ENCODE data around the gene TUBGCP6. TPM values are rescaled to one million over a fixed set of nuclear protein-coding genes. Genes with fewer than 3 reads are reported as not detected.
A peak's percentile ranks its signal among the peaks of the same experiment; 100 is the strongest.

The TUBGCP6 gene
- total and polyA plus RNA-seq, 8 donors: 37.8 to 112 (median 50.2) TPM

DNA sequence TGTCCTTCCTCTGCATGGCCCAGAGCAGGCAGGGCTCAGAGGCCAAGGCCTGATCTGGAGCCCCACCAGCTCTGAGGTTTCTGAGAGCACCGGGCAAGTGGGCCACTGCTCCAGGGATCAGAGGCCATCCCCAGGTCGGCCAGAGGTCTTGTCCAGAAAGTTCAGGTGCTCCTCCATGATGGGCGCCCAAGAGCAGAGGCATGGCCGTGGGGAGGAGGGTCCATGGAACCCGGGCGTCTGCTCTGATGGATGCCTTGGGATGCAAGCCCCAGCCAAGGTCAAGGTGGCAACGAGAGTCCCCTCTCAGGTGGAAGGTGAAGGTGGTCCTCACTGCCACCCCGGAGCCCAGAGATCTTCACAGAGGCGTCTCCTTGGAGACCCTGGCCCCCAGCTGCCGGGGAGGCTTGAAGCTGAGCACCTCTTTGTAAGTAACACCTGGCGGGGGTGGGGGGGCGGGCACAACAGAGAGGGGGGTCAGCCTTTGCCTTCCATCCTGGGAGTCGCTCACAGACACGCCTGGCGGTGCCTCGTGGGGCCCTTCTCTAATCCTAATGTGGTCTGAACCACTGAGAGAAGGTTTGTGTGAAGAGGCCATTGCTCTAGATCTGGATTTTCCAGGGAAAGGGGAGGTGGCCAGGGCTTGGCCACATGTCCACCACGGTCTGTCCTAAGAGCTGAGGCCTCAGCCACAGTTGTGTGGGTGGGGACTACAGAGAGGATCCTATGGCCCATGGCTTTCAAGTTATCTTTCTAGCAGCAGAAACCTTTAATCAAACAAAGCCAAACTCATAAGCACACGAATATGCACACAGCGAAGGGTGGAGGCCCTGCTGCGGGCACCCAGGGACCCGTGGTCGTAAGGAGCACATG lies 8.5 kb upstream of the TUBGCP6 start:
- Histone ChIP-seq H3K27ac (no peak overlapping the region), H3K9me3 (no peaks in the 10 kb centered on the region), H3K4me1 (peaks cover 25 to 57% (median 54%) of the 10 kb centered on the region in 4 donors), H3K36me3 (peaks cover 0 to 12% (median 4%) of the 10 kb centered on the region in 4 donors), H3K27me3 (peaks cover 0 to 9% (median 0%) of the 10 kb centered on the region in 3 donors), H3K4me3 (no peak overlapping the region)
- intact Hi-C loops (cut with DNase I; ENCODE audit: low total_unique reads): loop anchor here (10.0 kb wide), 1 partner anchor 252 kb away; the partner anchor contains the start of genes LMF2 and NCAPH2
- DNase-seq: no peak
- WGBS, 5 donors: 74 to 79% (median 79%) methylated on average over 19 to 22 of the region's 22 CpGs
- TF ChIP-seq POLR2AphosphoS5 (IDR thresholded peaks at IDR 0.05) (no peak), EP300 (IDR thresholded peaks at IDR 0.05) (no peak), POLR2A (IDR thresholded peaks at IDR 0.05) (no peak)
- TF ChIP-seq, protein P1, sequence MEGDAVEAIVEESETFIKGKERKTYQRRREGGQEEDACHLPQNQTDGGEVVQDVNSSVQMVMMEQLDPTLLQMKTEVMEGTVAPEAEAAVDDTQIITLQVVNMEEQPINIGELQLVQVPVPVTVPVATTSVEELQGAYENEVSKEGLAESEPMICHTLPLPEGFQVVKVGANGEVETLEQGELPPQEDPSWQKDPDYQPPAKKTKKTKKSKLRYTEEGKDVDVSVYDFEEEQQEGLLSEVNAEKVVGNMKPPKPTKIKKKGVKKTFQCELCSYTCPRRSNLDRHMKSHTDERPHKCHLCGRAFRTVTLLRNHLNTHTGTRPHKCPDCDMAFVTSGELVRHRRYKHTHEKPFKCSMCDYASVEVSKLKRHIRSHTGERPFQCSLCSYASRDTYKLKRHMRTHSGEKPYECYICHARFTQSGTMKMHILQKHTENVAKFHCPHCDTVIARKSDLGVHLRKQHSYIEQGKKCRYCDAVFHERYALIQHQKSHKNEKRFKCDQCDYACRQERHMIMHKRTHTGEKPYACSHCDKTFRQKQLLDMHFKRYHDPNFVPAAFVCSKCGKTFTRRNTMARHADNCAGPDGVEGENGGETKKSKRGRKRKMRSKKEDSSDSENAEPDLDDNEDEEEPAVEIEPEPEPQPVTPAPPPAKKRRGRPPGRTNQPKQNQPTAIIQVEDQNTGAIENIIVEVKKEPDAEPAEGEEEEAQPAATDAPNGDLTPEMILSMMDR (IDR thresholded peaks at IDR 0.05): no peak

DNA sequence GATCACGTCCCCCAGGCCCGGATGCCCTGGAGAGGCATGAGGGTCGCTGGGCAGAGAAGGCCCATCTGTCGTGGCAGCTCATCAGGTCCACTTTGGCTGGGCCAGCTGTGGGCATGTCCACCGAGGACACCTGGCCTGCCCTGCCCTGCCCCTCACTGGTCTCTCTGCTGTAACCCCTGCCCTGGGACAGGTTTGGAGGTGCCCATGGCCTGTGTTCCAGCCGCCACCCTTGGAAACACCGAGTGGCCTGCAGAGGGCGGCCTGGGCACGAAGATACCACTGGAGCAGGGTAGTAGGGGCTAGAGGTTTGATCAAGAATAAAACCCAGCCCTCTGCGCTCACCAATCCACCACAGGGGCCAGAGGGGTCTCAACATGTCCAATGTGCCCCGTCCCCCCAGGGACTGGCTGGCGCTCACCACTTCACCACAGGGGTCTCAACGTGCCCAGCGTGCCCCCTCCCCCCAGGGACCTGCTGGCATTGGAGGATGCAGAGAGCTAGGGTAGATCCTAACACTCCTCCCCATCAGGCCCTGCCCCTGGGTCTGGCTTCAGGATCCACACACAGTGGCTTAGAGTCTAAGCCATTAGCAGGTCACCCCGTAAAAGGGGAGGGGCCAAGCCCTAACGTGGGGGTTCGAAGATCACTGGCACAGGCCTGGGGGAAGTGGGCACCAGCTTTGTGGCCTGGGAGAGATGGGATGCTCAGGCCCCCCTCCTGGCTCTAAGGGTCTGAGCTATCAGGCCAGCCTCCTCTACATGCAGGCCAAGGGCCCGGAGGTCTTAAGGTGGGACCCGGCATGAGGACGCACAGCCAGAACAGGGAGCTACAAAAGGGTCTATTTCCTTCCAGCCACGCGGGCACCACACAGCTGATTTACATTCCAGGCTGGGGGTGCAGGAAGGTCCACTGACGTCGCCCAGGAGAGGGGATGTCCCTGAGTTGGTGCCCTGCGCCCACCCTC lies 7.5 kb upstream of the TUBGCP6 start:
- no peaks in the 10 kb centered on the region for H3K9me3 ChIP-seq
- WGBS, 5 donors: 42 to 90% (median 47%) methylated on average over 5 to 25 of the region's 25 CpGs
- intact Hi-C loops (cut with DNase I; ENCODE audit: low total_unique reads): loop anchor here (10.0 kb wide), 1 partner anchor 252 kb away; the partner anchor contains the start of genes LMF2 and NCAPH2
- H3K27ac ChIP-seq: peak overlapping the region; percentile 71 to 84 (median 83)
- H3K36me3 ChIP-seq: peaks cover 0 to 18% (median 9%) of the 10 kb centered on the region in 4 donors
- peaks cover 0 to under 1% (median 0%) of the 10 kb centered on the region in 3 donors for H3K27me3 ChIP-seq
- peak overlapping the region; percentile 62 to 78 (median 66) for H3K4me3 ChIP-seq
- H3K4me1 ChIP-seq: peaks cover 32 to 57% (median 54%) of the 10 kb centered on the region in 4 donors
- DNase-seq: peak; percentile 84 to 89
- TF ChIP-seq POLR2A (IDR thresholded peaks at IDR 0.05) (no peak), EP300 (IDR thresholded peaks at IDR 0.05) (no peak), POLR2AphosphoS5 (IDR thresholded peaks at IDR 0.05) (peak in 1 of 3 donors; percentile 50)
- TF ChIP-seq, protein P1 (IDR thresholded peaks at IDR 0.05): peak in 5 of 7 experiments; percentile 44 to 75 (median 71)

DNA sequence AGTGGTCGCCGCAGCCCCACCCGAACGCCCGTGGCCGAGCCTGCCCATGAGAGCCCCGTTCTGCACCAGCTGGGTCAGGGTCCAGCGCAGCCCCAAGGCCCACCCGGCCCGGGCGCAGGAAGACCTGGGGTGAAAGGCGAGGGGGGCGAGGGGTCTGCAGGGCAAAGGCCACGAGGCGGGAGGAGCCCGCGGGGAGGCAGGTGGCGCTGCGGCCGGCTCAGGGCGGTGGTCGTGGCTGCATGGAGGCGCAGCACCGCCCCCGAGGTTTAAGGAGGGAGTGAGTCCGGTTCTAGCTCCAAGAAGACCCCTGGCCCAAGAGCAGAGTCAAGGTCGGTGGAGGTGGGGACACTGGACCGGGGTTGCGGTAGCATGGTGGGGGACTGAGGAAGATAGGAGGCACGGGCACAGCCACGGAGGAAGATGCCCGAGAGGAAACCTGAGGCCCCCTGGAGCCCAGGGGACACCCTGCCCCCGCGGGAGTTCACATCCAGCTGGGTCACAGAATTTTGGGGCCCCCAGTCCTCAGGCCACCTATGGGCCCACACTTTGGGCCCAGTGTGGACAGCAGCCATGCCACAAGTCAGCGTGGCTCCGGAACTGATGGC lies 6.8 kb upstream of the TUBGCP6 start:
- no peak for TF ChIP-seq POLR2A (IDR thresholded peaks at IDR 0.05)
- H3K36me3 ChIP-seq: peaks cover 3 to 24% (median 15%) of the 10 kb centered on the region in 4 donors
- intact Hi-C loops (cut with DNase I; ENCODE audit: low total_unique reads): loop anchor here (10.0 kb wide), 1 partner anchor 253 kb away; the partner anchor contains the start of genes LMF2 and NCAPH2
- H3K27ac ChIP-seq: peak overlapping the region; percentile 71 to 84 (median 83)
- H3K9me3 ChIP-seq: no peaks in the 10 kb centered on the region
- 8 to 23% (median 10%) methylated on average over 15 to 36 of the region's 36 CpGs for WGBS, 5 donors
- no peak for DNase-seq
- peaks cover 32 to 58% (median 54%) of the 10 kb centered on the region in 4 donors for H3K4me1 ChIP-seq
- no peaks in the 10 kb centered on the region for H3K27me3 ChIP-seq
- peak overlapping the region; percentile 62 to 78 (median 66) for H3K4me3 ChIP-seq

Measured in stomach (tissue), 9 donors.